Frontal cortex (tissue), 4 donors: ENCODE results near the gene UBR2. TPM values are rescaled to one million over a fixed set of nuclear protein-coding genes. Genes with fewer than 3 reads are reported as not detected.

Experiments
- DNase-seq, 2 donors: peaks; one replicate each; pipeline ENCODE4 v3.0.0; 2012; ENCODE audit warnings: low spot score in 2 of 2
- FAIRE-seq: peaks from 2 replicates; lab custom pipeline; 2012; peaks lifted over from hg19 to GRCh38; lab: Jason Lieb, UNC
- total RNA-seq: library from RNA; depleted of rRNA; stranded (reverse); fragments of >200 nt; gene quantifications from one replicate; pipeline ENCODE4 v1.2.3, GENCODE V29; 2014
- donor health status: control.
- donor health status: control.
- donor health status: control.

Gene UBR2
- total RNA-seq: 37.1 TPM

- DNase-seq: peak; percentile 90 to 92
- FAIRE-seq: peak; percentile 49
Observed at GRCh38 chr6:42563697-42564505, at the start of gene UBR2. UBR2 (plus strand) TSS chr6:42564029; CDS start chr6:42564320, 291 bp downstream.

- FAIRE-seq: no peak
- no peak for DNase-seq
Observed at GRCh38 chr6:42514745-42515144, 49.1 kb upstream of the UBR2 start.

- no peak for FAIRE-seq
- no peak for DNase-seq
Observed at GRCh38 chr6:42519779-42520178, 44.0 kb upstream of the UBR2 start.

- no peak for DNase-seq
- no peak for FAIRE-seq
Observed at GRCh38 chr6:42520786-42521607, 42.8 kb upstream of the UBR2 start.

GRCh38 chr6:42522036-42522435, 41.8 kb upstream of the UBR2 start:
- DNase-seq (no peak), FAIRE-seq (no peak)

GRCh38 chr6:42522942-42523814, 40.7 kb upstream of the UBR2 start:
- DNase-seq (no peak), FAIRE-seq (peak; percentile 92)

- no peak for DNase-seq
- FAIRE-seq: no peak
Observed at GRCh38 chr6:42525206-42525605, 38.6 kb upstream of the UBR2 start.

- FAIRE-seq (no peak), DNase-seq (no peak)
Observed at GRCh38 chr6:42526616-42527015, 37.2 kb upstream of the UBR2 start.

GRCh38 chr6:42527204-42527603, 36.6 kb upstream of the UBR2 start:
- no peak for DNase-seq

GRCh38 chr6:42530296-42530695, 33.5 kb upstream of the UBR2 start:
- DNase-seq (no peak), FAIRE-seq (no peak)

More at GRCh38 chr6:42527204-42527603, 36.6 kb upstream of the UBR2 start:
- no peak for FAIRE-seq

- DNase-seq (no peak), FAIRE-seq (no peak)
Observed at GRCh38 chr6:42530751-42531150, 33.1 kb upstream of the UBR2 start.

- DNase-seq: peak in 1 of 2 donors; percentile 46
Observed at GRCh38 chr6:42532038-42532669, 31.7 kb upstream of the UBR2 start.

GRCh38 chr6:42533794-42534193, 30.0 kb upstream of the UBR2 start:
- FAIRE-seq (no peak), DNase-seq (no peak)

More at GRCh38 chr6:42532038-42532669, 31.7 kb upstream of the UBR2 start:
- no peak for FAIRE-seq

GRCh38 chr6:42537536-42537935, 26.3 kb upstream of the UBR2 start:
- DNase-seq (no peak), FAIRE-seq (no peak)

GRCh38 chr6:42539135-42539534, 24.7 kb upstream of the UBR2 start:
- DNase-seq (no peak), FAIRE-seq (no peak)

- DNase-seq: no peak
- FAIRE-seq: no peak
Observed at GRCh38 chr6:42545226-42545773, 18.5 kb upstream of the UBR2 start.

- peak; percentile 84 to 87 for DNase-seq
- FAIRE-seq: no peak
Observed at GRCh38 chr6:42547407-42548329, 16.2 kb upstream of the UBR2 start.

- DNase-seq (no peak), FAIRE-seq (no peak)
Observed at GRCh38 chr6:42550277-42550676, 13.6 kb upstream of the UBR2 start.
